OCI-LY7 (cell line): ENCODE measurements around the gene EYS. TPM values are rescaled to one million over a fixed set of nuclear protein-coding genes. Genes with fewer than 3 reads are reported as not detected.

Source experiments
- BruUV-seq: library from RNA; stranded (reverse); fragments of 400-500 nt; replicated peaks from 2 replicates; lab custom pipeline; 2021; lab: Mats Ljungman, UMichigan
- CTCF ChIA-PET: fragments of 300-600 bp; sonication (Branson Sonifier 250); formaldehyde crosslinking; loops from one replicate; lab custom pipeline; 2022; ENCODE audit warnings: antibody characterized with exemption; ENCODE audit not compliant: unreplicated experiment; lab: Charles Lee
- POLR2A ChIA-PET: fragments of 300-600 bp; sonication (Branson Sonifier 250); formaldehyde crosslinking; loops from one replicate; lab custom pipeline; 2022; ENCODE audit warnings: antibody characterized with exemption; lab: Charles Lee
- DNase-seq: peaks from one replicate; pipeline ENCODE4 v3.0.0-alpha.2; 2015; ENCODE audit warnings: low spot score
- H2AFZ ChIP-seq: fragments of 200-600 bp; sonication (generic), shearing (Covaris generic); 2 replicates; pipeline ENCODE4 v1.6.1; 2014; ENCODE audit warnings: mild to moderate bottlenecking, antibody characterized with exemption, low read length, moderate library complexity
- H3K27ac ChIP-seq: fragments of 200-600 bp; sonication (generic); 2 replicates; pipeline ENCODE4 v1.5.1; 2014; ENCODE audit warnings: mixed run types, low read depth, mild to moderate bottlenecking, moderate library complexity, low read length, inconsistent platforms; ENCODE audit not compliant: poor library complexity, severe bottlenecking
- H3K36me3 ChIP-seq: fragments of 200-600 bp; sonication (generic); 2 replicates; pipeline ENCODE4 v1.6.1; 2014; ENCODE audit warnings: mild to moderate bottlenecking, antibody characterized with exemption, low read length, moderate library complexity, mixed read lengths; ENCODE audit not compliant: insufficient read depth
- H3K4me1 ChIP-seq: fragments of 200-600 bp; sonication (generic); 2 replicates; pipeline ENCODE4 v1.5.1; 2014; ENCODE audit warnings: mild to moderate bottlenecking, low read length; ENCODE audit not compliant: insufficient read depth, poor library complexity, severe bottlenecking
- H3K4me2 ChIP-seq: fragments of 200-600 bp; sonication (generic); 2 replicates; pipeline ENCODE4 v1.6.1; 2014; ENCODE audit warnings: mild to moderate bottlenecking, low read length
- H3K4me3 ChIP-seq: fragments of 200-600 bp; sonication (generic); 2 replicates; pipeline ENCODE4 v1.5.1; 2014; ENCODE audit warnings: mild to moderate bottlenecking, low read depth, low read length; ENCODE audit not compliant: poor library complexity, severe bottlenecking
- H3K79me2 ChIP-seq: fragments of 200-600 bp; sonication (generic); 2 replicates; pipeline ENCODE4 v1.6.1; 2016; ENCODE audit warnings: low read depth, mild to moderate bottlenecking, low read length, moderate library complexity, mixed read lengths; ENCODE audit not compliant: insufficient read depth
- H3K9me2 ChIP-seq: fragments of 200-600 bp; sonication (generic); 2 replicates; pipeline ENCODE4 v1.6.1; 2016; ENCODE audit warnings: mild to moderate bottlenecking, low read length, mixed read lengths; ENCODE audit not compliant: insufficient read depth
- H3K9me3 ChIP-seq: fragments of 200-600 bp; sonication (generic); 2 replicates; pipeline ENCODE4 v1.6.1; 2014; ENCODE audit warnings: mild to moderate bottlenecking, mixed run types, low read length, mixed read lengths
- H4K20me1 ChIP-seq: fragments of 200-600 bp; sonication (generic); 2 replicates; pipeline ENCODE4 v1.6.1; 2014; ENCODE audit warnings: mild to moderate bottlenecking, antibody characterized with exemption, low read length, moderate library complexity, mixed read lengths; ENCODE audit not compliant: insufficient read depth
- CTCF ChIP-seq: fragments of 200-600 bp; sonication (generic); conservative IDR thresholded peaks from 2 replicates; pipeline ENCODE4 v1.5.1; 2014; ENCODE audit warnings: mild to moderate bottlenecking, antibody characterized with exemption, low read length, moderate library complexity, mixed read lengths
- EZH2phosphoT487 ChIP-seq: fragments of 200-600 bp; sonication (generic); IDR thresholded peaks from 2 replicates; pipeline ENCODE4 v1.6.1; 2018; ENCODE audit warnings: low read depth, borderline replicate concordance, mild to moderate bottlenecking, mixed run types, antibody characterized with exemption, low read length, moderate library complexity, mixed read lengths
- intact Hi-C: fragments of 100-400 bp; cut with micrococcal nuclease; formaldehyde crosslinking; loops from one replicate; pipeline ENCODE4 v1.10.0; 2022; ENCODE audit not compliant: unreplicated experiment
- total RNA-seq, 2 experiments: library from RNA; depleted of rRNA in 1 of 2; stranded (reverse); fragments of >200 nt in 1 of 2; shearing (Covaris generic) in 1 of 2; gene quantifications; 2 replicates each; pipeline ENCODE4 v1.2.3, GENCODE V29; 2014 to 2022

EYS gene
- total RNA-seq, 2 experiments from 2014 or later = not detected

GRCh38 chr6:65706436-65706835, 590 bp downstream of the EYS start:
- Histone ChIP-seq H4K20me1 (no peaks in the 10 kb centered on the region), H3K4me3 (no peak overlapping the region), H3K9me3 (no peaks in the 10 kb centered on the region), H3K9me2 (no peaks in the 10 kb centered on the region), H3K36me3 (no peaks in the 10 kb centered on the region), H2AFZ (no peak overlapping the region), H3K4me1 (no peaks in the 10 kb centered on the region), H3K4me2 (no peak overlapping the region), H3K79me2 (no peaks in the 10 kb centered on the region), H3K27ac (no peak overlapping the region)
- intact Hi-C loops = no loop called here
- DNase-seq = no peak
- ChIA-PET CTCF (no interaction called here), POLR2A (no interaction called here)
- TF ChIP-seq EZH2phosphoT487 (no peak), CTCF (no peak)
- BruUV-seq = no TSS peak

- no peak overlapping the region for H2AFZ ChIP-seq
- no peaks in the 10 kb centered on the region for H3K9me3 ChIP-seq
- H3K4me3 ChIP-seq = no peak overlapping the region
- H3K4me2 ChIP-seq = no peak overlapping the region
- intact Hi-C loops = no loop called here
- POLR2A ChIA-PET = no interaction called here
- no peaks in the 10 kb centered on the region for H3K79me2 ChIP-seq
- TF ChIP-seq EZH2phosphoT487 (no peak), CTCF (no peak)
- H3K27ac ChIP-seq = no peak overlapping the region
- no TSS peak for BruUV-seq
- no peaks in the 10 kb centered on the region for H3K4me1 ChIP-seq
- DNase-seq = no peak
- CTCF ChIA-PET = no interaction called here
- H3K36me3 ChIP-seq = no peaks in the 10 kb centered on the region
- H4K20me1 ChIP-seq = no peaks in the 10 kb centered on the region
- H3K9me2 ChIP-seq = no peaks in the 10 kb centered on the region
These were observed 5.7 kb downstream of the EYS start for GRCh38 chr6:65701325-65701724.

- no peak for DNase-seq
- CTCF ChIA-PET = no interaction called here
- H3K4me3 ChIP-seq = no peak overlapping the region
- BruUV-seq = no TSS peak
- no peaks in the 10 kb centered on the region for H3K9me3 ChIP-seq
- H3K4me1 ChIP-seq = no peaks in the 10 kb centered on the region
- H2AFZ ChIP-seq = no peak overlapping the region
- intact Hi-C loops = no loop called here
- TF ChIP-seq CTCF (no peak), EZH2phosphoT487 (no peak)
- H4K20me1 ChIP-seq = no peaks in the 10 kb centered on the region
- H3K27ac ChIP-seq = no peak overlapping the region
- no peaks in the 10 kb centered on the region for H3K36me3 ChIP-seq
- H3K4me2 ChIP-seq = no peak overlapping the region
- H3K79me2 ChIP-seq = no peaks in the 10 kb centered on the region
- no peaks in the 10 kb centered on the region for H3K9me2 ChIP-seq
- POLR2A ChIA-PET = no interaction called here
These were observed 6.5 kb downstream of the EYS start for GRCh38 chr6:65700561-65700960.
